GM19099 (cell line): ENCODE data around the gene SASH3.

Experiments
- POLR2A ChIP-seq: IDR thresholded peaks from 3 replicates; pipeline ENCODE4 v1.6.1; 2011; ENCODE audit warnings: low read depth; ENCODE audit not compliant: insufficient read length; ENCODE audit errors: extremely low read depth

SASH3 gene

GRCh38 chrX:129779747-129780146 is at the start of gene SASH3:
Gene SASH3 (plus strand): TSS chrX:129779949. CDS start chrX:129780098, 149 bp downstream.
- TF ChIP-seq POLR2A, result peak; percentile 96

GRCh38 chrX:129731228-129731627 is 48.5 kb upstream of the SASH3 start:
- TF ChIP-seq POLR2A, result no peak

DNA sequence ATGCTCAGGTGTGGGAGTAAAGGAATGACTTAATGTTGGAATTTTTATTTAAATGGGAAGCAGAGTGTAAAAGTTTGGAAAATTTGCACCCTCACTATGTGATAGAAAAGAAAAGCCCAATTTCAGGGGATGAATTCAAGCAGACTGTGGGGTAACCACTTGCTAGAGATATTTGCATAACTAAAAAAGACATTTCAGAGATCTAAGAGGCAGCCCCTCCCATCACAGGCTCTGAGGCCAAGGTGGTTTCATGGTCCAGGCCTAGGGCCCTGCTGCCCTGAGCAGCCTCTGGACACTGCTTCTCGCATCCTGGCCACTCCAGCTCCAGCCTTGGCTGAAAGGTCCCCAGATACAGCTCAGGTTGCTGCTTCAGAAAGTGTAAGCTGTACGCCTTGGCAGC is 46.9 kb upstream of the SASH3 start:
- TF ChIP-seq POLR2A, result no peak

GRCh38 chrX:129733335-129733734 is 46.4 kb upstream of the SASH3 start:
- TF ChIP-seq POLR2A, result no peak

DNA sequence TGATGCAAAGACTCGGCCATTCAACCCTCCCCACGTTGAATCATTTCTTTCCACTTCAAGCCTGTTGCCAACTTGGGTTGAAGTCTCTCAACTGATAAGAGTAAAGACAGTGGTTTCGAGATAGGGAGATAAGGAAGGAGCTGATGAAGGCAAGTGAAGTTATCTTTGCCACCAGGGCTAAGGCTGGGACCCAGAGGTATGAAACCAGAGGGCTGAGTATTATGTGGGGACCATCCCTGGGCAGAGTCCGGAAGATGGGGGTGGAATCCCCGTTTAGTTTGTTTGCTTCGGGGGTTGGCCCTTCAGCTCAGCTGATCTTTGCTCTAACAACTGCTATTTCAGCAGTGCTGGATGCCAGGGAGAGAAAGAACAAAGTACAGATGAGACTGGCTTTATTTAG is 43.3 kb upstream of the SASH3 start:
- no peak for TF ChIP-seq POLR2A

GRCh38 chrX:129737916-129738315 is 41.8 kb upstream of the SASH3 start:
- no peak for TF ChIP-seq POLR2A

GRCh38 chrX:129738466-129739308 is 41.1 kb upstream of the SASH3 start, which contains the start of gene XPNPEP2:
Gene XPNPEP2 (plus strand): TSS chrX:129738979. CDS start chrX:129739214, 235 bp downstream.
- TF ChIP-seq POLR2A, result no peak

- no peak for TF ChIP-seq POLR2A
These were observed 40.2 kb upstream of the SASH3 start for GRCh38 chrX:129739578-129739977.

- no peak for TF ChIP-seq POLR2A
These were observed 37.6 kb upstream of the SASH3 start for GRCh38 chrX:129741880-129742758.

- TF ChIP-seq POLR2A, result no peak
These were observed 35.9 kb upstream of the SASH3 start for GRCh38 chrX:129743821-129744220.

DNA sequence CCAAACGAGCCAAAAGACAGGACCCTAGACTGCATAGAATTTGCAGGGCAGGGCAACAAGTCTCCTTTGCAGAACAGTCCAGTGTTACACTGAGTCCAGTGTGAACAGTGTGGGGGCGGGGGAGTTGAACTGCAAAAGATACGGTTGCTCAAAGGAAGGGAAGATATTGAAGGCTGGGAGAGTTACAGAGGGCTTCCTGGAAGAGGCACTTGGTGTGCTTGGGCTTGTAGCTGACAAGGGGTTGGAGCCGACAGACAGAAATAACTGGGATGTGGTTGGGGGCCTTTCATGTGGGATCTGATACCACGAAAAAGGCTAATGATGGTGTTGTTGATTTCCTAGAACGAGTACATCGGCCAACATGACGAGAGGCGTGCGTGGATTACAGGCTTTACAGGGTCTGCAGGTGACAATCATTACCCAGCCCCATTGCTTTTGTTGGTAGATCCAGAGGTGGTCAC is 34.9 kb upstream of the SASH3 start:
- TF ChIP-seq POLR2A, result no peak

- TF ChIP-seq POLR2A, result no peak
These were observed 32.9 kb upstream of the SASH3 start for GRCh38 chrX:129746557-129747470.

DNA sequence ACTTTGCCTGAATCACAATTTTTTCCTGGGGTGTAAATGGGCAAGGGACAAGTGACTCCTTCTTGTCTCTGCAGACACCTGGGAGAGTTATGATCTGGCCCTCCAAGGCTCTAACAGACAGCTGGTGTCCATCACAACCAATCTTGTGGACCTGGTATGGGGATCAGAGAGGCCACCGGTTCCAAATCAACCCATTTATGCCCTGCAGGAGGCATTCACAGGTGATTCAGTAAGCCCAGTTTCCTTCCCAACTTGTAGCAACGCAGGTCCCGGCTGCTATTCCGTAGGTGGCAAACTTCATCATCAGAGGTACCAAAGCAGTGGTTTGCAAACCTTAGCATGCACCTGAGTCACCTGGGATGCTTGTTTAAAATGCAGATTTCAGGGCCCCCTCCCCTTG is 32.2 kb upstream of the SASH3 start:
- TF ChIP-seq POLR2A, result no peak

GRCh38 chrX:129748305-129748704 is 31.4 kb upstream of the SASH3 start:
- TF ChIP-seq POLR2A, result no peak
